GM04503 (cell line): ENCODE results near the gene ASTN2.

Experiments
- DNase-seq: peaks from one replicate; pipeline ENCODE4 v3.0.0-alpha.2; 2012; ENCODE audit warnings: low read depth

ASTN2 gene

DNA sequence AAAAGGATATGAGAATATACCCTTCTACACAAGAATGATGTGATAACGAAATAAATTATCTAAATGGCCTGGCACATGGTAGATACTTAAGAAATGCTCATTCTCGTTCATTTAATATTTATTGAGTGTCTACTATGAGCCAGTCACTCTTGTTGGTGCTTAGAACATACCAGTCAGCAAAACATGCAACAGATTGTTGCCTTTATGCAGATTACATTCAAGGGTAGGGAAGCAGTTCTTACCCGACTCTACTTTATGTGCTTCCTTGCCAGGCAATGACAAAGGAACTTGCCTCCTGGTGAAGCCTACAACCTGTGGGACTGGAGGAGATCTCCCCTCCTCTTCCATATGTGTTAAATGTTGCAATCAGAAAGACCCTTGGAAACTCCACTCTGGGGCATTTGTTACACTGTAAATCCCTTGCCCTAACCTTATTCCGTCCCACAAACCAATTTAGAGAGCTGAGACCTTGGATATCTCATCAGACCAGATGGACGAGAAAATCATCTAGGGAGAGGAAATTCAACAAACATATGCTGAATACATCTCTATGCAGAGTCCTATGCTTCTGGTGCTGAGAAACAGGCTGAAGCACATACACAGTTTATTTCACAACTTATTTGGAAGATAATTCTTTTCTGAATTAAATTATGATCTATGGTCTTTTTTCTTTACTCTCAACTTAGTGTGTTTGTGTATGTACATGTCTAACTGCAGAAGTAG, 855.9 kb downstream of the ASTN2 start:
- no peak for DNase-seq

DNA sequence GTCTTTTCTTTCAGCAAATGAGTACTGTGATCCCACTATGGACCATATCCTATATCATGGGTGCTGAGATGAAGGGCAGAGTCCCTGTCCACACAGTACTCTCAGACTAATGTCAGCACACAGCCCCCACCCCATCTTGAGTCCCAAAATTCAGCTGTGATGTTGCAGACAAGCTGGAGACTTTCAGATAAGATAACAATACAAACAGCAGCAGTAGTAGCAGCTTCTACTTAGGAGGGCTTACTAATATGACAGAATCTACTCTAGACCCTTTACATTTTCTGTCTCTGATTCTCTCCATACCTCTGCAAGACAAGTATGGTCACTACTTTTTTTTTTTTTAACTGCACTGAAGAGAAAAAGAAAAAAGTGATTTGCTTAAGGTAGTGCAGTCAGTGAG, 856.8 kb downstream of the ASTN2 start:
- DNase-seq: no peak

DNA sequence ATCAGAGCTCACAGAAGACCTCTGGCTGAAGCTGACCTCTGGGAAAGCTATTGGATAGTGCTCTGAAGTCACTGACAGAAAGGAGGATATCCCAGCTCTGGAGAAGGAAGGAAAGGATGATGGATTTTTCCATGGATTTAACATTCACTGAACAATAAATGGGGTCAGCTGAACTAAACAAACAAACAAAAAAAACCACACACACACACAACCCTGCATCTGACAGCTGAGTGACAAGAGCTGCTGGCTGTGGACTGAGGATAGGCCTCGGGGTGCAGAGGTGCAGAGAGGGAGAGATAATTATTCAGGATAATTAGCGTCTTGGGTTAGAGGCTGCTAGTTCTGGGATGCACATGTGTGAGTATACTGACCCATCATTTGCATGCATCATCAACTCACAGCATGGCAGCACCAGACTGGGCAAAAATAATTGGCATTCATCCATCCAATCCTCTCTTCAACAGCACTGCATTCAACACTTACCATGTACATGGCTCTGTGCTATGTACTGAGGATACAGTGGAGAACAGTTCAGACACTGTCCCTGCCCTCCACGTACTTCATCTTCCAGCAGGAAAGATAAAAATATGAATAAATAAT, 859.2 kb downstream of the ASTN2 start:
- no peak for DNase-seq

DNA sequence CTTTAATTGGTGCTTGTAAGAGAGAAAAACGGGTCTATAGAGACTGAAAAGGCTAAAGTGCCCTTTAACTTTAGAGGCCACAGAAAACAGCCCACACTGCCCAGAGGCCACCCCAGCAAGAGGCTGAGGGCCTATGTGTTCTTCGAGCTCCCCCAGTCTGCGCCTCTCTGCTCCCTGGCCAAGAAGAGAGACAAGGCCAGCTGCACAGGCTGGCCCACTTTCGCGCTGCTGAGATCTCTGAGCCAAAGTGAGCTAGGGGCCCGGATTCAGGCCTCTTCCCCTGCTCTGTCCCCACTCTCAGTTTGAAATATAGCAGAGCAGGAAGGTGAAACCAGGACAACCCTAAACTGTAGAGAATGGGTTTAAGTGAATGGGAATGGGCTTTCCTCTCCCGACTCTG, 859.7 kb downstream of the ASTN2 start:
- no peak for DNase-seq

DNA sequence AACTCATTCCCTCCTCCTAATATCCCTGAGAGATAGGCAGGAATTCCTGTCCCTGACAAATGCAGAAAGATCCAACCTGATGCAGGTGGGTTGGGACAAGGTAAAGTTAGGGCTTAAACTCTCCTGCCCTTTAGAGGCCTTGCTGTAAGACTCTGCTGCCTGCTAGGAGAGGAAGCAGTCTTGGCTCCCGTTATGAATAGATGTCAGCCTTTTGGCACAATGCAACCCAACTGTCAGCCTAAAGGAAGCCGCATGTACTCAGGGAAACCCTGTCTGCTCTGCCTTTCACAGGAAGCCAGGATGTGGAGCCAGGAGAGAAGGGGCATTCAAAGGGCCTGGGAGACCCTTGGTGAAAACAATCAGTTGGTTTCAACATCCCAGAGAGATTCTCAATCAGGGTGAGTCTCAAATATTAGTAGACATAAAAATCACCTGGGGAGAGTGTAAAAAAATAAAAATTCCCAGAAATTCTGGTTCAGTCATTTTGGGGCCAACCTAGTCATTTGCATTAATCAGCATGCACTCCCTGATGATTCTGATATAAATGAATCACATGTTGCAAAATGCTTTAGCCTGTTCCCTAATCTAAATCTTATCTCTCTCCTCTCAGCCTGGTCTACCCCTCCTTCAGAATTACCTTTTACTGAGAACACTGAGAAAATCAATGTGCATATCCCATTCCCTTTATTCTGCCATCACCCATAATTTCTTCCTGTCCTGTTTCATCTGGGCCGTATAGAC, 864.0 kb downstream of the ASTN2 start:
- DNase-seq: no peak

DNA sequence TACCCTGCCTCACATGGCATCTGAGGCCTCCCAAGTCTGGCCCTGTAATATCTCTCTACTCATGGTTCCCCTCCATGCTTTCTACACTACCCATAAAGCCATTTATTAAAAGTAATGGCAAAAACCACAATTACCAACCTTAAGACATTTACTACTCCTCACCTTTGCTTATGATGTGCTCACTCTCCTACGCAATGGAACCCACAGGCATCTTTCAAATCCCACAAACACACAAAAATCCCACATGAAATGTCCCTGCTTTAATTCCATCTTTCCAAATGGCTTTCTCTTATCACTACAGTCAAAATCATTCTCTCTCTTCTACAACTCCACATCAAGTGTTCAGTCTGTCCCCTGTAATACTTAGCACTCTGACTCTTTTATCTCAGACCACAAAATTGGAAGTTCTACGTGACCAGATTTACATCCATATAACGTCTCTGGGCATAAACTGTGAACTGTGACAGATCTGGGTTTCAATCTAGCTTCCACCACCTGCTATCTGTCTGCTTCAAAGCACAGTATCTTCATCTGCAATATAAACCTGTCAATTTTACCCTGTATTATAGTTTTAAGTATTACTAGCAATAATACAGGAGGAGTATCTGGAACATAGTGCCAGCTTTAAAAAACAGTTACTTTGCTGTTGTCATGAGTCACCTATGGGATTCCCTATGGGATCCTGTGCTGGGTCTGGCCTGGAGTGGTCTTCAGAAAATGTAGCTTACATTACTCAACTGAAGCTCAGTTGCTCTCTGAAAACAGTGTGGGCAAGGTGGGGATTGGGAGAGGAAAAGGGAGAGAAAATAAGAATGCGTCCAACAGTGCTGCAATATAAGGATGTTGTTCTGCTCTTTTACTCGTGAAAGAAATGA, 864.8 kb downstream of the ASTN2 start:
- DNase-seq: no peak

DNA sequence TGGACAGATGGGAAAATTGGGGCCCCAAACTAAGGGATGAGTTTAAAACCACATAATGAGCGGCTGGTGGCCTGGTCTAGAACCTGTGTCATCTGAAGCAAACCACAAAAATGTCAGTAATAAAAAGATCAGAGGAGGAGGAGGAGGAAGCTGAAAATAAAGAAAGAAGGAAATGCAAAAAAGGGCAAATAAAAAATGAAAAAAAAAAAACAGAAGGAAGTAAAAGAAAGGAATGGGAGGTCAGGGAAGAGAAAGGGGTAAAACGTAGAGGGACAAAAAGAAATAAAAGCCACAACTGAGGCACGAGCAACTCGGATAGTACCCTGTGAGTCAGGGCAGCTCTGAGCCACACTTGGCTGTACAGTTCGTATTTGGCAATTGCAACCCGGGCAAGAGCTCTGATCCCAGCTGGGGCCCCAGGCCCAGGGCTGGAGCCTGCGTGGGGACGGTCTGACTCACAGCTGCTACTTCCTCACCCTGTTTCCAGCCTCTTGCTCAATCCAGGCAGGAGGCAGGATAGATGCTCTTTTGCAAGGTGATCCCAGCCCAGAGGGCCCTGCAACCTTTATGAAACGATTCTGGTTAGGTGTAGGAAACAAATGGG, 865.7 kb downstream of the ASTN2 start:
- DNase-seq: peak; percentile 91

DNA sequence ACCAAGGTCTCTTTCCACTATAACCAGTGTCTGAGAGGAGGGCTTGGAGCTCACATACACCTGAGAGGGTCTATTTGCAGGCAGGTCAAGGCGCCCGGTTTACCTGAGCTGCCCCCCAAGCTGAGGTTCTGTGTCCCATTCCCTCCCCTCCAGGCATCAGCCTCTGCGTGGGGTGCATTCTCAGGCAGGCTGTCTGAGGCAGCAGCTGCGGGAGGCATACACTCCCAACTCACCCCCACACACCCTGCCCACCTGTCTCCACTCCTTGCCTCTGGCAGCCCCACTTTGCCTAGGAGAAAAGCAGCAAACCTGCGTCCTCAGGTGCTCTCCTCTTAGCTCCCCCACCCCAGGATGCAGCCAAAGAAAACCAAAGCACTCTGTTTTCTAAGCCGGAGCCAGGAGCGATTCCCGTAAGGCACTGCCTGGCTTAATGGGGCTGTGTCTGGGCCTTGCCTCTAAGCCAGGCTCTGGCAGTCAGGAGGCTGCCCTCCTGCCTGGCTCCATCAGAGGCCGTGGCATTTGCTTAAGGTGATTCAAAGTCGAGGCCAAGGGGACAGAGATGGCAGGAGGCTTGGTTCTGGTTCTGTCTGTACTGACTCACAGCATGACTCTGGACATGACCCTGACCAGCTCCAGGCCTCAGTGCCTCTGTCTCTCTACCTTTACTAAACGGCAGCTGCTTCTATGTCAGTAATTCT, 867.0 kb downstream of the ASTN2 start:
- DNase-seq: no peak

DNA sequence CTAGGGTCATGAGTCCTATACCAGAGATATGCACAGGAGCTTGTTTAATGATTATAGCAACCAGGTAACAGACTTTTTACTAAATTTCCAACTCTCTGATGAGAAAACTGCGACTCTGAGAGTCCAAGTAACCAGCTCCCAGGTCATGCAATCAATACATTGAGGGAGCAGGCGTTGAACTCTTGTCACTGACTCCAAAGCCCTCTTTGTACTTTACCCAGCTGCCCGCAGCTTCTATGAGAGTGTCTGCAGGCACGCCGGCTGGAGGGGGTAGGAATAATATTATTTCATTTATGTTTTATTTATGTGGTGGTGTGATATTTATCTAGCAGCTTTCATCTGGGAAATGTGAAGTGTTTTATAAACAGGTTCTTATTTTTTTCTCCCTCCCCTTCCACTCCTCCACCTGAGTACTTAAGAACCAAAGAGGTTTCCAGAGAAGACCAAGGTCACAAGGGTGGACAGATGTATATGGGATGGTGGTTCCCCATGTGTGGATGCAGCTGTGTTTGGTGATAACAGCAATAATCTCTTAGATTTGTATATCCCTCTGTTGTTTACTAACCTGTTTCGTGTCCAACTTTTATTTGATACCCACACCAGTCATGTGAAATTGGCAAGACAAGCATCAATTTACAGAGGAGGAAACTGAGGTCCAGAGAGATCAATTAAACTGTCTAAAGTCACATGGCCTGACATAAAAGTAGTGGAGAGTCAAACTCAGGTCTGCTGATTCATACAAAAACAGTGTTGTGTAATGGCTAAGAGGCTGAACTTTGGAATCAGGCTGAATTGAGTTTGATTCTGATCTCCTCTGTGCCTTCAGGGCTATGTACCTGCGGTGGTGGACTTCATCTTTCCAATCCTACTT, 867.9 kb downstream of the ASTN2 start:
- no peak for DNase-seq

DNA sequence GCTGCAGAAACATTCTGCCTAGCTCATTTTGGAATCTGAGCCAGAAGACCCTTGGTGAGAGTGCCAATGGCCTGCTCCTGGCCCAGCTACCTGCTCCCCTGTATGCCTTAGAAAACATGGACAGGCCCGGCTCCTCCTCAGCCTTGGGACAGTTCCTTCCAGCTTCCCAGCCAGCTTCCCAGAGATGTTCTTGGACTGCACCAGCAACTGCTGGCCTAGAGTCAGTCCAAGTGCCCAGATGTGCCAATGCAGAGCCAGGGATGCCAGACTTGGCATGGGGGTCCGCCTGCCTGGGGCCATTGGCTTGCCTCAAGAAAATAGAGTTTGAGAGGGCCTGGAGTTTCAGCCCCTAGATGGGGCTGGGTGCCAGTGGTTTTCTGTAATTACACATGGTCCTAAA, 870.0 kb downstream of the ASTN2 start:
- DNase-seq: no peak

DNA sequence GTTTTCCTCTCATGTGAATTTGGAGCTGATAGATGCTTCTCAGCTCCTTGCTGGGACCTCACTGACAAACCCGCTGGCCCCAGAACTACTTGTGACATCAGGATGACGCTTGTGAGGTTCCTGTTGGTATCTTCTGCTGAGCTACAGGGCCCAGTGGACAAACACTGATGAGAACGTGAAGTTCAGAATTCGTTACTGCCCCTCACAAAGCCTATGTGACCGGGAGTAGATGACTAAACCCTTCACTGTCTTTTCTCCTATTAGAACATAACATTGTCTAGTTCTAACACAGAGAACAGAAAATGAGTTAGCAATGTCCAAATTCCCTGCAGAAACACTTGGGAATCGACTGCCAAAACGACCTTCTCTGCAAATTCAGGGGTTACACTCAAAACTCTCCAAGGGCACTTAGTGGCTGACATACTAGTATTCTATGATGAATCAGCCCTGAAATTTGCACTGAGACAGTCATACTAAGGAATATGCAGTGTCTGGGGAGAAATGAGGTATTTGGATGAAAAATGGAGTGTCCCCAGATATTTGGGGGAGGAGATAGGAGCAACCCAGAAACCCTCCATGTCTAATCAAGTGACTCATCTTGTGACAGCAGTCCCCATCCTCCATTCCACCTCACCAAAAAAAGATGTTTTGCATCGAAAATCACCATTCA, 871.0 kb downstream of the ASTN2 start:
- DNase-seq: peak; percentile 78

DNA sequence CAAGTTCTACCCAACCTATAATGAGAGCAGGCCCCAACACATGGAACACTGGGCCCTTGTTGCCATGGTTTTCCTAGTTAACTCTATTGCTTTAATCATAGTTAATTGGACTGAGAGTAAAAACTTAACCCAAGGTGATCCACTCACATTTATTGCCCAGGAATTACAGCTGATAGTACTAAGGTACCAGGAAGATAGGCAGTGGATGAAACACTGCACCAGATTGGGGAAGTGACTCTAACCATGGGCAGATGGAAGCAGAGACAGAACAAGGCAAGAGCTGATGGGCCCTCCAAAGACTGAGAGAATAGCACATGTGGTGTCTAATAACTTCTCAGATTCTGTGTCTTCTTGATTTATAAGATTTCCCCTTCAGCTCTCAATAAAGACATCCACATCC, 873.5 kb downstream of the ASTN2 start:
- no peak for DNase-seq

DNA sequence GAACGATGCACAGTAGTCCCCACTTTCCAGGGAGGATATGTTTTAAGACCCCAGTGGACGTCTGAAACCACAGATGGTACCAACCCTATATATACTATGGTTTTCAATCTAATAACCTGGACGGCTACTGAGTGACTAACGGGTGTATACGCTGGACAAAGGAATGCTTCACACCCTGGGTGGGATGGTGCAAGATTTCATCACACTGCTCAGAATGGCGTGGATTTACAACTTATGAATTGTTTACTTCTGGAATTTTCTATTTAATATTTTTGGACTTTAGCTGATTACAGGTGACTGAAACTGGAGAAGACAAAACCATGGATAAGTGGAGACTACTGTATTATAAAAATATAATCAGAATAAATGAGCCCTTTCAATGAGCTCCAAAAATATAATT, 875.3 kb downstream of the ASTN2 start:
- DNase-seq: no peak

DNA sequence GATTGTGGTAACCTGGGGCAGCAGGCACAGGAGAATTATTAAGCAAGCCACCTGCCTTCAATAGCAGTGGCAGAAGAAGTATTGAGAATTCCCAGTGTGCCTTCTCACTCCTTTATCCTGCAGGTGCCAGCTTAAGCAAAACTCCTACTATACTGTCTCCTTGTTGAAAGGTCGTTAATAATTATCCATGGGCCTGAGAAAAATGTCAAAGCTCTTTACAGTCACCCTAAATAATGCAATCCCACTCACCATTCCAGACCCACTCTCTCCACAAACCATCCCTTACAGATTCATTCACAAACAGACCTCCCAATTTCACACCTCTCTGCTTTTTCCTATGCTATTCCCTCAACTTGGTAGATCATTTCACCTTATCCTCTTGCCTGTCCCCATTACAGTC, 889.2 kb downstream of the ASTN2 start:
- DNase-seq: no peak

DNA sequence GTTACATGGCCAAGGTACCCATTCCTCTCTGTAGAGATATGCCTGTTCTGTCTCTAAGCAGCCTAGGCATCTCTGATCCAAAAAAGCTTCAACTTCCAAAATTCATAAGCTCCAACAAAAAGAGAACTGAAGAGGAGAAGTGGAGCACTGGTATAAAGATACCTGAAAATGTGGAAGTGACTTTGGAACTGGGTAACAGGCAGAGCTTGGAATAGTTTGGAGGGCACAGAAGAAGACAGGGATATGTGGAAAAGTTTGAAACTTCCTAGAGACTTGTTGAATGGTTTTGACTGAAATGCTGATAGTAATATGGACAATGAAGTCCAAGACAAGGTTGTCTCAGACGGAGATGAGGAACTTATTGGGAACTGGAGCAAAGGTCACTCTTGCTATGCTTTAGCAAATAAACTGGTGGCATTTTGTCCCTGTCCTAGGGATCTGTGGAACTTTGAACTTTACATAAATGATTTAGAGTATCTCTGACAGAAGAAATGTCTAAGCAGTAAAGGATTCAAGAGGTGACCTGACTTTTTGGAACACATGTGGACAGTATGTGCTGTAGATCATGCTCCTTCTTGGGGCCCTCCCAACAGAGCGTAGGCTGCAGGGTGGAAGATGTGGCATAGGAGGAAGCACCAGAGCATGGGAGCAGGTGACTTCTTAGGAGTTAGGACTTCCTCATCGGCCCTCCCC, 889.9 kb downstream of the ASTN2 start:
- DNase-seq: no peak

DNA sequence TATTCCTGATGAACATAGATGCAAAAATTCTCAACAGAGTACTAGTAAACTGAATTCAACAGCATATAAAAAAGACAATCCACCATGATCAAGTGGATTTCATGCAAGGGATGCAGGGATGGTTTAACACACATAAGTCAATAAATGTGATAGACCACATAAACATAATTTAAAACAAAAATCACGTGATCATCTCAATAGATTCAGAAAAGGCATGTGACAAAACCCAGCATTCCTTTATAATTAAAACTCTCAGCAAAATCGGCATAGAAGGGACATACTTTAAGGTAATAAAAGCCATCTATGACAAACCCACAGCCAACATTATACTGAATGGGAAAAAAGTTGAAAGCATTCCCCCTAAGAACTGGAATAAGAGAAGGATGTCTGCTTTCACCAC, 894.6 kb downstream of the ASTN2 start:
- no peak for DNase-seq

DNA sequence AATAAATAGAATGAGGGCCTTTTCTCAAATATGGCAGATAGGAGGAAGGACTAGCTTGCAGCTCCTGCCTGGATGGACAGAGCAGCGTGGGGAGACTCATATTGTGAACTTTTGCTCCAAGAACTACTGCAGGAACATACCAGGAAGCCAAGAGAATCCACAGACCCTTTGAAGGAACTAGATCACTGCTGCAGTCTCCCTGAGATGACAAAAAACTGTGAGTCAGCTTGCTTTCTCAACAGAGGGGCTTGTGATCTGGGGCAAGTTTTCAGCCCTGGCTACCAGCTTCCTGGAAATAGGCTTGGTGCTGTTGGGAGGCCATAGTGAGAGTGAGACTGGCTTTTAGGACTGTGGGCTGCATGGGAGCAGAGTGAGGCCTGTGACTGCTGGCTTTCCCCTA, 898.4 kb downstream of the ASTN2 start:
- DNase-seq: no peak

DNA sequence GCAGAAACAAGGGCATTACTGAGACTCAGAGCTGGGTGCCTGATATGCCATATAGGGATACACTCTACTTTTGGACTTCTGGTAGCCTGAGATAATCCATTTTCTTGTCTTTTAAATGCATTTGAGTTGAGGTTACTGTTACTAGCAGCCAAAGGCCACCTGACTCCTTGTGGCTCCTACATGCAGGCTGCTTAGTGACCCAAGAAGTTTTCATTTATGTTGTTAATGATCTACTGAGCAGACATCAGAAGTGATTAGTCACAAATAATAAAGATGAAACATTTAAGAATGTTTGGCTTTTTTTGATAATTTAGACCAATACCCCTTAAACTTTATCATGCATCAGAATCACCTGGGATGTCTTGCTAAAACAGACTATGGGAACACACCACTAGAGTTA, 899.3 kb downstream of the ASTN2 start:
- no peak for DNase-seq

DNA sequence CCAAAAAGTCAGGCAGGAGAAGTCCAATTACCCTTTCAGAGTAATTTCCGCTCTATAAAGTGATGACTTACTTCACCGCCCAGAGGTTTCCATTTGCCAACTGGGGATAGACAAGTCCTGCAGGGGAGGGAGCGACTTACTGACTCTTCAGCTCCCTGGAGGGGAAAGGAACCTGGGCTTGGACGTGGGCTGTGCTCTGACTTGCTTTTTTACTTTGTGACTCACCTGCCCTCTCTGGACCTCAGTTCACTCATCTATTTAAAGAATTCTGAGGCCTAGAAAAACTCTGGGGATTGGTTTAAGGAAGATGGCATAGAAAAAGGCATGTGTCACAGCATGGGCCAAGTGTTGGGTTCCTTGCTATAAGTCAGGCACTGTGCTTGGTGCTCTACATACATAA, 908.2 kb downstream of the ASTN2 start:
- DNase-seq: no peak
